ENCODE data around the gene PDX1. TPM values are rescaled to one million over a fixed set of nuclear protein-coding genes. Genes with fewer than 3 reads are reported as not detected.
"Not testable (repeated sequence)": the region's sequence is repeated elsewhere in the genome, so short reads cannot be mapped to it uniquely, and the experiment has no call there.

The PDX1 gene
- total RNA-seq, 1 experiment from 2014 or later: 1.7 TPM

DNA sequence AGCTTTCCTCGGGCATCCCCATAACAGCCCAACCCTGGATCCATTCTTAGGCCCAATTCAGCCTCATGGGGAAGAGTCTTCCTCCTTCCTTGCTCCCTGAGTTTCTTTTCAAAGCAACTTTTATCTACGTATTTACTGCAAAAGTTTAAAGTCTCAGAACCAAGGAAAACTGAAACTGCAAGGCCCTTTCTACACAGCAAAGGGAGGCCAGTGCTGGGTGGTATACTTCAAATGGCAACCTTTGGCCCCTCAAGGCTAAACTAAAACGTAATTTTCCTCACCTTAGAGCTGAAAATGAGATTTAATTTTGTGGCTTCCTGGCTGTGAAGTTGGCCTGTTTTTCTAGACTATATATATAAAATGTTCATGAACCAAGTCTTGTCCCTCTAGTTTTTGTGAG is 43.7 kb downstream of the PDX1 start (continued):
- TF ChIP-seq, protein P1, sequence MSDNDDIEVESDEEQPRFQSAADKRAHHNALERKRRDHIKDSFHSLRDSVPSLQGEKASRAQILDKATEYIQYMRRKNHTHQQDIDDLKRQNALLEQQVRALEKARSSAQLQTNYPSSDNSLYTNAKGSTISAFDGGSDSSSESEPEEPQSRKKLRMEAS (IDR thresholded peaks at IDR 0.05): no peak
- TF ChIP-seq, protein P2, sequence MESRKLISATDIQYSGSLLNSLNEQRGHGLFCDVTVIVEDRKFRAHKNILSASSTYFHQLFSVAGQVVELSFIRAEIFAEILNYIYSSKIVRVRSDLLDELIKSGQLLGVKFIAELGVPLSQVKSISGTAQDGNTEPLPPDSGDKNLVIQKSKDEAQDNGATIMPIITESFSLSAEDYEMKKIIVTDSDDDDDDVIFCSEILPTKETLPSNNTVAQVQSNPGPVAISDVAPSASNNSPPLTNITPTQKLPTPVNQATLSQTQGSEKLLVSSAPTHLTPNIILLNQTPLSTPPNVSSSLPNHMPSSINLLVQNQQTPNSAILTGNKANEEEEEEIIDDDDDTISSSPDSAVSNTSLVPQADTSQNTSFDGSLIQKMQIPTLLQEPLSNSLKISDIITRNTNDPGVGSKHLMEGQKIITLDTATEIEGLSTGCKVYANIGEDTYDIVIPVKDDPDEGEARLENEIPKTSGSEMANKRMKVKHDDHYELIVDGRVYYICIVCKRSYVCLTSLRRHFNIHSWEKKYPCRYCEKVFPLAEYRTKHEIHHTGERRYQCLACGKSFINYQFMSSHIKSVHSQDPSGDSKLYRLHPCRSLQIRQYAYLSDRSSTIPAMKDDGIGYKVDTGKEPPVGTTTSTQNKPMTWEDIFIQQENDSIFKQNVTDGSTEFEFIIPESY (IDR thresholded peaks at IDR 0.05; ENCODE audit: extremely low read depth, insufficient replicate concordance, low read length): no peak
- no peak for TF ChIP-seq FOSL1 (IDR thresholded peaks at IDR 0.05; ENCODE audit: low read depth)

DNA sequence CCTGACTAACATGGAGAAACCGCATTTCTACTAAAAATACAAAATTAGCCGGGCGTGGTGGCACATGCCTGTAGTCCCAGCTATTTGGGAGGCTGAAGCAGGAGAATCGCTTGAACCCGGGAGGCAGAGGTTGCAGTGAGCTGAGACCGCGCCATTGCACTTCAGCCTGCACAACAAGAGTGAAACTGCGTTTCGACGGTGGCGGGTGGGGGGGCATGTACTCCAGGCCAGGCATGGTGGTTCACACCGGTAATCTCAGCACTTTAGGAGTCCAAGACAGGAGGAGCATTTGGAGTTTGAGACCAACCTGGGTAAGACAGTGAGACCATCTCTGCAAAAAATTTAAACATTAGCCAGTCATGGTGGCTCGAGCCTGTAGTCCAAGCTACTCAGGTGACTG is 44.4 kb downstream of the PDX1 start:
- H3K4me3 ChIP-seq (replicated peaks in 1 of 2; ENCODE audit: low read depth in 1 of 2, low read length in 2 of 2); H3K9me3 ChIP-seq (ENCODE audit: control insufficient read depth in 1 of 2, insufficient read depth in 1 of 2, low read depth in 1 of 2, low read length in 2 of 2); ATAC-seq; H3K27me3 ChIP-seq (ENCODE audit: insufficient read depth, low read length); H3K4me2 ChIP-seq (ENCODE audit: low read length); POLR2A ChIA-PET; H3K27ac ChIP-seq (ENCODE audit: low read depth, low read length); BruUV-seq (replicated peaks); H3K36me3 ChIP-seq (ENCODE audit: control insufficient read depth in 1 of 2, insufficient read depth in 2 of 2, low read length in 2 of 2); H3K9ac ChIP-seq (ENCODE audit: low read length); DNase-seq (ENCODE audit: low read depth, low spot score); intact Hi-C loops (cut with micrococcal nuclease); H3K9me2 ChIP-seq (ENCODE audit: insufficient read depth); H4K20me1 ChIP-seq (ENCODE audit: insufficient read depth); RAD21 ChIA-PET (ENCODE audit: low non-redundant PET in 1 of 2, low total read pairs in 2 of 2, uncharacterized antibody in 2 of 2, unreplicated experiment in 2 of 2); H2AFZ ChIP-seq (ENCODE audit: low read depth, low read length, poor library complexity, severe bottlenecking): not testable (repeated sequence)
- peaks cover 6 to 17% of the 10 kb centered on the region in 2 experiments; a peak in 3 of 4 replicates for H3K4me1 ChIP-seq (ENCODE audit: control insufficient read depth in 1 of 2, insufficient read depth in 2 of 2, low read length in 2 of 2)
- CTCF ChIA-PET: interaction anchor here (1.9 to 2.1 kb wide), 2 partner anchors 10 to 138 kb away, joined by 5 to 7 read pairs; no protein-coding TSS in a partner anchor
- H3K79me2 ChIP-seq (ENCODE audit: insufficient read depth, low read length): peaks cover 40% of the 10 kb centered on the region

DNA sequence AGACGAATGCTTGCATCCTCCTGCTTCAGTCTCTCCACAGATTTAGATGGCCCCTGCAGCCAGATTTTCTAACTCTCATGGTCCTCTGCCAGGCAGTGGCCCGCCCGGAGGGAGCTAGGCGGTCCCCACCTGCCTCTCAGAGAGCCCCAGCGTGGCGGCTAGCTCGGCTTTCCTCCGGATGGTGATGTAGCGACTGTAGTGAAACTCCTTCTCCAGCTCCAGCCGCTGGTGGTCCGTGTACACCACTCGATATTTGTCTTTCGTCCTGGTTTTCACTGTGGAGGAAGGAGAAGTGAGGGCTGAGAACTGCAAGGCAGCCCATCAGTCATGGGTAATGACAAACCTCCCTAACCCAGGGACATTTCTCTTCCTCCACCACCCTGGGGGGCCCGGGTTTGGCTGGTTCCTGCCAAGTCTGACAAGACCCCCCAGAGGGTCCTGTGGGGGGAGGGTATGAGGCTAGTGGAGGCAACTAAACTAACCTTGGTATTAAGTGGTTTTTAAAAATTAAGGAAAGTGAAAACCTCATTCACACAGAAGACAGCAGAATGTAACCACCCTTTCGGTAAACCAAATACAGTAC is 45.0 kb downstream of the PDX1 start:
- no TSS peak for BruUV-seq (replicated peaks)
- Histone ChIP-seq H3K27me3 (ENCODE audit: insufficient read depth, low read length) (no peaks in the 10 kb centered on the region), H3K9me2 (ENCODE audit: insufficient read depth) (no peaks in the 10 kb centered on the region), H3K4me1 (ENCODE audit: control insufficient read depth in 1 of 2, insufficient read depth in 2 of 2, low read length in 2 of 2) (peaks cover 6 to 23% of the 10 kb centered on the region in 2 experiments; a peak in 3 of 4 replicates), H3K27ac (ENCODE audit: low read depth, low read length) (no peak overlapping the region), H2AFZ (ENCODE audit: low read depth, low read length, poor library complexity, severe bottlenecking) (no peak overlapping the region), H3K36me3 (ENCODE audit: control insufficient read depth in 1 of 2, insufficient read depth in 2 of 2, low read length in 2 of 2) (peaks cover 0 to 4% of the 10 kb centered on the region in 2 experiments; a peak in 1 of 4 replicates), H3K9me3 (ENCODE audit: control insufficient read depth in 1 of 2, insufficient read depth in 1 of 2, low read depth in 1 of 2, low read length in 2 of 2) (no peaks in the 10 kb centered on the region), H3K9ac (ENCODE audit: low read length) (no peak overlapping the region), H4K20me1 (ENCODE audit: insufficient read depth) (no peaks in the 10 kb centered on the region), H3K79me2 (ENCODE audit: insufficient read depth, low read length) (peaks cover 40% of the 10 kb centered on the region), H3K4me3 (replicated peaks in 1 of 2; ENCODE audit: low read depth in 1 of 2, low read length in 2 of 2) (no peak overlapping the region), H3K4me2 (ENCODE audit: low read length) (no peak overlapping the region)
- RAD21 ChIA-PET (ENCODE audit: low non-redundant PET in 1 of 2, low total read pairs in 2 of 2, uncharacterized antibody in 2 of 2, unreplicated experiment in 2 of 2): no interaction called here
- intact Hi-C loops (cut with micrococcal nuclease): loop anchor here (5.0 kb wide), 1 partner anchor 583 kb away; no protein-coding TSS in a partner anchor
- ATAC-seq: no peak
- TF ChIP-seq POLR2A (IDR thresholded peaks at IDR 0.05; ENCODE audit: borderline replicate concordance, extremely low read depth, insufficient read depth, insufficient read length) (no peak), JUND (IDR thresholded peaks at IDR 0.05) (no peak), CBX3 (IDR thresholded peaks at IDR 0.05; ENCODE audit: low read depth) (no peak), YY1 (IDR thresholded peaks at IDR 0.05; ENCODE audit: extremely low read depth, insufficient replicate concordance, low read depth, low read length) (no peak), EGR1 (IDR thresholded peaks at IDR 0.05; ENCODE audit: low read depth) (no peak), RAD21 (IDR thresholded peaks at IDR 0.05; ENCODE audit: low read depth) (no peak), FOSL1 (IDR thresholded peaks at IDR 0.05; ENCODE audit: low read depth) (no peak), POLR2AphosphoS5 (IDR thresholded peaks at IDR 0.05; ENCODE audit: low read depth, low read length) (no peak)
- TF ChIP-seq, protein P3, sequence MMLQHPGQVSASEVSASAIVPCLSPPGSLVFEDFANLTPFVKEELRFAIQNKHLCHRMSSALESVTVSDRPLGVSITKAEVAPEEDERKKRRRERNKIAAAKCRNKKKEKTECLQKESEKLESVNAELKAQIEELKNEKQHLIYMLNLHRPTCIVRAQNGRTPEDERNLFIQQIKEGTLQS (IDR thresholded peaks at IDR 0.05): no peak
- TF ChIP-seq, protein P4, sequence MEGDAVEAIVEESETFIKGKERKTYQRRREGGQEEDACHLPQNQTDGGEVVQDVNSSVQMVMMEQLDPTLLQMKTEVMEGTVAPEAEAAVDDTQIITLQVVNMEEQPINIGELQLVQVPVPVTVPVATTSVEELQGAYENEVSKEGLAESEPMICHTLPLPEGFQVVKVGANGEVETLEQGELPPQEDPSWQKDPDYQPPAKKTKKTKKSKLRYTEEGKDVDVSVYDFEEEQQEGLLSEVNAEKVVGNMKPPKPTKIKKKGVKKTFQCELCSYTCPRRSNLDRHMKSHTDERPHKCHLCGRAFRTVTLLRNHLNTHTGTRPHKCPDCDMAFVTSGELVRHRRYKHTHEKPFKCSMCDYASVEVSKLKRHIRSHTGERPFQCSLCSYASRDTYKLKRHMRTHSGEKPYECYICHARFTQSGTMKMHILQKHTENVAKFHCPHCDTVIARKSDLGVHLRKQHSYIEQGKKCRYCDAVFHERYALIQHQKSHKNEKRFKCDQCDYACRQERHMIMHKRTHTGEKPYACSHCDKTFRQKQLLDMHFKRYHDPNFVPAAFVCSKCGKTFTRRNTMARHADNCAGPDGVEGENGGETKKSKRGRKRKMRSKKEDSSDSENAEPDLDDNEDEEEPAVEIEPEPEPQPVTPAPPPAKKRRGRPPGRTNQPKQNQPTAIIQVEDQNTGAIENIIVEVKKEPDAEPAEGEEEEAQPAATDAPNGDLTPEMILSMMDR (IDR thresholded peaks at IDR 0.05 in 2 of 3, conservative IDR thresholded peaks at IDR 0.05 in 1 of 3; ENCODE audit: borderline replicate concordance in 1 of 3, insufficient read depth in 1 of 3, low read depth in 2 of 3, low read length in 2 of 3): no peak
- TF ChIP-seq, protein P1 (IDR thresholded peaks at IDR 0.05): no peak
- DNase-seq (ENCODE audit: low read depth, low spot score): no peak
- POLR2A ChIA-PET: no interaction called here
- CTCF ChIA-PET: interaction anchor here (1.9 to 2.1 kb wide), 2 partner anchors 11 to 138 kb away, joined by 5 to 7 read pairs; no protein-coding TSS in a partner anchor

Measured in HCT116 (cell line).